Fibroblast of skin of left quadriceps (primary cell): Measurements from ENCODE around the gene LRTM2.

Experiments
- DNase-seq, 2 experiments: peaks; one replicate each; pipeline ENCODE4 v3.0.0-alpha.2; 2013; ENCODE audit warnings: low read depth in 2 of 2

Gene LRTM2

DNA sequence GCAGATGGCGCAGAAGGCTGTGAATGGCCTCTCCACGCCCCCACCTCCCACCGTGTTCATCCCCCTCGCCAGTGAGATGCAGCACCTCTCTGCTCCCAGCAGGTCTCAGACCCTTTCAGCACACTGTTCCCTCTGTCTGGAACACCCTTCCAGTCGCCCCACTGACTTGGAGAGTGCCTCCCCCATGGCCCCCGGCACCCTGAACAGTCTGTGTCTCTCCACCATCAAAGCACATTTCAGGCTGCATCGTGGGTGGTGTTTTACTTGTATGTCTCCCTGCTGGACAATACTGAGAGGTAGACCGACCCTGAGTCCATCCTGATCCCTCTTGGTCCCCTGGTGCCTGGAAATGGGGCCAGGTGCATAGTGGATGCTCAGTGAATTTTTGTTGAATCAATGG is 63.1 kb downstream of the LRTM2 start:
- no peak for DNase-seq

DNA sequence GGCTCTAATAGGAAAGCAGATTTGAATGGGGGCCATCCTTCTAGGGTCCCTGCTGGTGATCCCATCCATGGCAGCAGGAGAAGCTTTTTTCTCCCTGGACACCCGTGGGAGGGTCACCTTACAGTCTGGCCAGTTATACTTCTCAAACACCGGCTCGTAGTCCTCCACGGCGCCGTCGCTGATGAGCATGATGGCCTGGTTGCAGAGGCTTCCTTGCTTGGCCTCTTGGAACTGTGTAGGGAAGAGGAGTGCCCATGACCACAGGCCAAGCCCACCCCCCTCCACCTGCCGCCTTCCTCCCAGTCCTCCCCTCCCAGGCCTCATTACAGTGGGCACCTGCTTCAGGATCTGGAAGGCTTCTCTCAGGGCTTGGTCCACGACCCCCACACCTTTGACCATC is 64.3 kb downstream of the LRTM2 start:
- no peak for DNase-seq

DNA sequence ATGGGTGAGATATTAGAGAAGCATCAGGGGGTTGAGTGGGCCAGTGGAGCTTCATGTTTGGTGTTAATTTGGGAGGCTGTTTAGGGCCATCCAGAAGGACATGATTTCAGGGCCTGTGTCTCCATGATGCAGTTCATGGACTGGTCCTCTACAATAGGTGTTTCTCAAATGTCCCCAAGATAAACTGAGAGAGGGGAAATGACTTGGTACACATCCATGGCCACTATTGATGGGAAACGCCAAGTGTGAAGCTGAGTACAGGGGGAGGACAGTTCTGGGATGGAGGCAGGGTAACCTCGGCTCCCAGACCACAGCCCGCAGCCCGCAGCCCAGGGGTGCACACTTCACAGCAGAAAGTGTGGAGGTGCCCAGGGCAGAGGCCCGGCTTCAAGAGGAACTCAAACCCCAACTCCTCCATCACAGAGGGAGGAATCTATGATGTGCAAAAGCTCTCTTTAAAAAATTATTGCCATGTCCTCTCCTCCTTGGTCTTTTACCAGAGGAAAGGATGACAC is 64.8 kb downstream of the LRTM2 start:
- DNase-seq: no peak

DNA sequence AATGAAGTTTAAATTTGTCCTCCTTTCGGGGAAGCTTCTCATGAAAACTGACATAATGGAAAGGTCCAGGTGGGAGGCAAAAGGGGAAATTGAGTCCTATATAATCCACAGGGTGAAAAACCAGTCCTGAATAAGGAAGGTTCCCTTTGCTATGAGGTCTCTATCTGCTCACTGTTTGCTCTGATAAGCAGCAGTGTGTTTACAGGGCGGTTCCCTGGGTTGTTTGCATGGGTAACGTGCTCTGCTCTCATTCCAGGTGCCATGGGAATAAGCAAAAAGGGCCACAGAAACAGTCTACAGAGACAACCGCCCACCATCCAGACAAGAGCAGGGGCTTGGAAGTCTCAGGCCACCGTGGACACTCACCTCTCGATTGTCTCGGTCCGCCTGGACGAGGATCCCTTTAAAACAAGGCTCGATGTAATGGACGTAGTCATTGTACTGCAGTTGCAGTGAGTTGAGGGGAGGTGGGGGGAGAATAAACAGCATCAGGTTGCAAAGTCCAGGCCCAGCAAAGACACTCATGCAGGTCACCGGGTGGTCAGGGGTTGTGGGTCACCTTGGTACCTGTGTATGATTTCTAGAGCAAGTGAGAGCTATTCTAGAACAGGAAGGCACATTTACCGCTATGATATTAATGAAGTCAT is 65.4 kb downstream of the LRTM2 start:
- no peak for DNase-seq
